ENCODE measurements around the gene ZIC4. TPM values are rescaled to one million over a fixed set of nuclear protein-coding genes. Genes with fewer than 3 reads are reported as not detected.

The ZIC4 gene
- total and polyA plus RNA-seq, 10 of the 15 experiments (the other 5 are each of a cell fraction or from before 2014, with no cell fraction given): not detected

GRCh38 chr3:147351301-147351700 is 55.0 kb downstream of the ZIC4 start (continued):
- TF ChIP-seq TCF12 (IDR thresholded peaks at IDR 0.05; ENCODE audit: low read depth, low read length): no peak

- Histone ChIP-seq H3K27me3 (replicated peaks in 1 of 2; ENCODE audit: control insufficient read depth in 2 of 2, insufficient read depth in 2 of 2, low read length in 1 of 2) (no peaks in the 10 kb centered on the region), H3K36me3 (ENCODE audit: control insufficient read depth in 2 of 2, insufficient read depth in 2 of 2, low read length in 1 of 2) (no peaks in the 10 kb centered on the region), H3K4me1 (ENCODE audit: control insufficient read depth, insufficient read depth, low read length) (no peaks in the 10 kb centered on the region), H3K9ac (ENCODE audit: control insufficient read depth, insufficient read depth, low read length) (no peak overlapping the region), H3K4me2 (ENCODE audit: control insufficient read depth, insufficient read depth) (no peak overlapping the region), H3K9me3 (replicated peaks; ENCODE audit: control insufficient read depth, insufficient read depth, low read length) (no peaks in the 10 kb centered on the region), H3K4me3 (no peak overlapping the region), H3K27ac (ENCODE audit: control insufficient read depth, insufficient read depth) (no peak overlapping the region), H2AFZ (ENCODE audit: control insufficient read depth, low read depth, low read length) (no peak overlapping the region), H4K20me1 (ENCODE audit: control insufficient read depth, insufficient read depth) (no peaks in the 10 kb centered on the region), H3K79me2 (ENCODE audit: control insufficient read depth, insufficient read depth, low read length) (no peaks in the 10 kb centered on the region)
- 58% methylated on average over 1 of the region's 1 CpG for WGBS (ENCODE audit: insufficient coverage, insufficient replicate concordance, low lambda C conversion rate, missing lambda C conversion rate)
- RAD21 ChIA-PET (ENCODE audit: unreplicated experiment): no interaction called here
- TF ChIP-seq RB1 (IDR thresholded peaks at IDR 0.05; ENCODE audit: borderline replicate concordance): no peak
- TF ChIP-seq CUX1 (IDR thresholded peaks at IDR 0.05; ENCODE audit: insufficient replicate concordance, low read depth, low read length): no peak
- TF ChIP-seq SMARCA5 (IDR thresholded peaks at IDR 0.05): no peak
- no peak for TF ChIP-seq CHD4 (IDR thresholded peaks at IDR 0.05)
- TF ChIP-seq FOXM1 (IDR thresholded peaks at IDR 0.05; ENCODE audit: low read depth, low read length): no peak
- no peak for TF ChIP-seq MXI1 (IDR thresholded peaks at IDR 0.05; ENCODE audit: low read depth, low read length)
- TF ChIP-seq PAX5 (IDR thresholded peaks at IDR 0.05; ENCODE audit: borderline replicate concordance, low read depth, low read length): no peak
- no peak for TF ChIP-seq CBX3 (IDR thresholded peaks at IDR 0.05; ENCODE audit: borderline replicate concordance, low read depth)
- CTCF ChIA-PET: interaction anchor here (2.0 kb wide), 1 partner anchor 12 kb away, joined by 7 read pairs; no protein-coding TSS in a partner anchor
- in situ Hi-C loops (cut with MboI) (no loop called here), intact Hi-C loops (cut with micrococcal nuclease; ENCODE audit: unreplicated experiment) (no loop called here)
- ATAC-seq (no peak), DNase-seq (ENCODE audit: low read depth, low spot score) (no peak), FAIRE-seq (no peak)
- SMC1A ChIA-PET (ENCODE audit: uncharacterized antibody, unreplicated experiment): no interaction called here
- POLR2A ChIA-PET: no interaction called here
- BruUV-seq (replicated peaks): no TSS peak
Measured at GRCh38 chr3:147348976-147349375, 57.4 kb downstream of the ZIC4 start.

All from GM12878 (cell line).